ENCODE measurements around the gene DNER. TPM values are rescaled to one million over a fixed set of nuclear protein-coding genes. Genes with fewer than 3 reads are reported as not detected.

DNER gene
- total and polyA plus RNA-seq, 2 donors (not counting 3 experiments of a cell fraction or from before 2014, with no cell fraction given), result 0.01 TPM; not detected in 1

DNA sequence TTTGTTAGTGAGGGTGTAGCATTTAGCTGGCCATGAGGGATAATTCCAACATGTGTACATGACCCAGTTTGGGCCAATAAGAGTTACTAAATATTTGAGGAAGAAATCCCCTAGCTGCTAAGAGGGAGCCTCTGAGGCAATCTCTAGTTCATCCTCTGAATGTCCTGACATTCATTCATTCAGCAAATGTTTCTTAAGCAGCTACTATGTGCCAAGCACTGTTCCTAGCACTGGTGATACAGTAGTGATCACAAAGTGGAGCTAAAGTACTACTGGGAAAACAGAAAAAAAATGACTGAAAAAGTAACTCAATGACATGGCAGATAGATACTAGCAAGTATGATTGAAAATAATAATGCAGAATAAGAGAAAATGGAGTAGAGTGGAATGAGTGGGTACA lies 363.5 kb downstream of the DNER start:
- no TSS peak for BruUV-seq (replicated peaks)
- Histone ChIP-seq H2AFZ (ENCODE audit: low read depth, low read length) (no peak overlapping the region), H3K4me2 (ENCODE audit: insufficient read depth, low read length) (no peak overlapping the region), H3K27me3 (ENCODE audit: control insufficient read depth in 2 of 2, insufficient read depth in 2 of 2, low read length in 2 of 2) (no peaks in the 10 kb centered on the region), H3K79me2 (ENCODE audit: control insufficient read depth, insufficient read depth, low read length) (no peaks in the 10 kb centered on the region), H3K36me3 (ENCODE audit: control insufficient read depth in 2 of 2, extremely low read depth in 1 of 2, insufficient read depth in 2 of 2, low read length in 2 of 2) (no peaks in the 10 kb centered on the region), H3K27ac (ENCODE audit: insufficient read depth, low read depth, low read length) (no peak overlapping the region), H3K4me1 (ENCODE audit: control insufficient read depth, extremely low read depth, insufficient read depth, low read length) (no peaks in the 10 kb centered on the region), H4K20me1 (replicated peaks; ENCODE audit: control insufficient read depth, extremely low read depth, insufficient read depth, low read length) (no peaks in the 10 kb centered on the region), H3K4me3 (replicated peaks in 1 of 3; ENCODE audit: insufficient read depth in 1 of 3, low read depth in 1 of 3, low read length in 3 of 3) (no peak overlapping the region), H3K9me1 (replicated peaks; ENCODE audit: control insufficient read depth, extremely low read depth, insufficient read depth, low read length) (no peaks in the 10 kb centered on the region), H3K9me3 (replicated peaks; ENCODE audit: control insufficient read depth, insufficient read depth, low read length) (peaks cover 3% of the 10 kb centered on the region), H3K9ac (replicated peaks; ENCODE audit: extremely low read depth, insufficient read depth, low read length) (no peak overlapping the region)
- dilution Hi-C loops (cut with MboI; ENCODE audit: extremely low pct_ligation_motif_present, low sequenced_read_pairs), result no loop called here
- intact Hi-C loops (cut with micrococcal nuclease), result no loop called here
- no peak for TF ChIP-seq FOS (IDR thresholded peaks at IDR 0.05; ENCODE audit: borderline replicate concordance, insufficient read depth, low read length)
- TF ChIP-seq CTCF (IDR thresholded peaks at IDR 0.05; ENCODE audit: extremely low read depth in 1 of 2, insufficient read depth in 1 of 2, low read depth in 1 of 2, low read length in 2 of 2), result no peak
- no peak for TF ChIP-seq GATA2 (IDR thresholded peaks at IDR 0.05; ENCODE audit: insufficient read depth, insufficient read length, low read depth, low read length)
- ChIA-PET POLR2A (no interaction called here), CTCF (no interaction called here)
- no peak for DNase-seq (ENCODE audit: low read depth, low spot score)
- no peak for FAIRE-seq

GRCh38 chr2:229350117-229350805 lies 364.1 kb downstream of the DNER start:
- Histone ChIP-seq H3K9me1 (replicated peaks; ENCODE audit: control insufficient read depth, extremely low read depth, insufficient read depth, low read length) (no peaks in the 10 kb centered on the region), H3K4me2 (ENCODE audit: insufficient read depth, low read length) (no peak overlapping the region), H3K9ac (replicated peaks; ENCODE audit: extremely low read depth, insufficient read depth, low read length) (no peak overlapping the region), H3K9me3 (replicated peaks; ENCODE audit: control insufficient read depth, insufficient read depth, low read length) (peaks cover 3% of the 10 kb centered on the region), H3K27me3 (ENCODE audit: control insufficient read depth in 2 of 2, insufficient read depth in 2 of 2, low read length in 2 of 2) (no peaks in the 10 kb centered on the region), H2AFZ (ENCODE audit: low read depth, low read length) (no peak overlapping the region), H4K20me1 (replicated peaks; ENCODE audit: control insufficient read depth, extremely low read depth, insufficient read depth, low read length) (no peaks in the 10 kb centered on the region), H3K79me2 (ENCODE audit: control insufficient read depth, insufficient read depth, low read length) (no peaks in the 10 kb centered on the region), H3K36me3 (ENCODE audit: control insufficient read depth in 2 of 2, extremely low read depth in 1 of 2, insufficient read depth in 2 of 2, low read length in 2 of 2) (no peaks in the 10 kb centered on the region), H3K27ac (ENCODE audit: insufficient read depth, low read depth, low read length) (no peak overlapping the region), H3K4me1 (ENCODE audit: control insufficient read depth, extremely low read depth, insufficient read depth, low read length) (no peaks in the 10 kb centered on the region), H3K4me3 (replicated peaks in 1 of 3; ENCODE audit: insufficient read depth in 1 of 3, low read depth in 1 of 3, low read length in 3 of 3) (no peak overlapping the region)
- BruUV-seq (replicated peaks), result no TSS peak
- POLR2A ChIA-PET, result no interaction called here
- TF ChIP-seq MYC (IDR thresholded peaks at IDR 0.05; ENCODE audit: low read depth, low read length) (no peak), EZH2 (IDR thresholded peaks at IDR 0.05; ENCODE audit: borderline replicate concordance, low read depth, low read length, severe bottlenecking) (no peak), JUN (IDR thresholded peaks at IDR 0.05; ENCODE audit: borderline replicate concordance, insufficient read depth, insufficient read length, low read depth) (no peak), POLR2A (IDR thresholded peaks at IDR 0.05; ENCODE audit: low read depth, low read length) (no peak), CTCF (IDR thresholded peaks at IDR 0.05; ENCODE audit: extremely low read depth in 1 of 2, insufficient read depth in 1 of 2, low read depth in 1 of 2, low read length in 2 of 2) (no peak), GATA2 (IDR thresholded peaks at IDR 0.05; ENCODE audit: insufficient read depth, insufficient read length, low read depth, low read length) (no peak), FOS (IDR thresholded peaks at IDR 0.05; ENCODE audit: borderline replicate concordance, insufficient read depth, low read length) (no peak), POLR2AphosphoS5 (IDR thresholded peaks at IDR 0.05; ENCODE audit: insufficient read depth, low read depth, low read length) (no peak)
- TF ChIP-seq, protein P1, sequence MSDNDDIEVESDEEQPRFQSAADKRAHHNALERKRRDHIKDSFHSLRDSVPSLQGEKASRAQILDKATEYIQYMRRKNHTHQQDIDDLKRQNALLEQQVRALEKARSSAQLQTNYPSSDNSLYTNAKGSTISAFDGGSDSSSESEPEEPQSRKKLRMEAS (IDR thresholded peaks at IDR 0.05; ENCODE audit: insufficient read depth, insufficient read length), result no peak
- FAIRE-seq (no peak), DNase-seq (ENCODE audit: low read depth, low spot score) (no peak)
- intact Hi-C loops (cut with micrococcal nuclease) (no loop called here), dilution Hi-C loops (cut with MboI; ENCODE audit: extremely low pct_ligation_motif_present, low sequenced_read_pairs) (no loop called here)
- CTCF ChIA-PET, result no interaction called here
